ENCODE results near the gene KLF7. TPM values are rescaled to one million over a fixed set of nuclear protein-coding genes. Genes with fewer than 3 reads are reported as not detected.

The KLF7 gene
- total and polyA plus RNA-seq, 9 donors = 9.5 to 68.1 (median 31.8) TPM

GRCh38 chr2:207139552-207139951 lies 26.2 kb downstream of the KLF7 start:
- Histone ChIP-seq H3K36me3 (no peaks in the 10 kb centered on the region), H3K27me3 (no peaks in the 10 kb centered on the region), H3K4me3 (no peak overlapping the region), H3K27ac (no peak overlapping the region), H3K9me3 (no peaks in the 10 kb centered on the region), H3K4me1 (ENCODE audit: insufficient read depth) (peaks cover 27% of the 10 kb centered on the region)
- TF ChIP-seq EP300 (IDR thresholded peaks at IDR 0.05) (no peak), POLR2A (IDR thresholded peaks at IDR 0.05) (no peak)
- TF ChIP-seq, protein P1, sequence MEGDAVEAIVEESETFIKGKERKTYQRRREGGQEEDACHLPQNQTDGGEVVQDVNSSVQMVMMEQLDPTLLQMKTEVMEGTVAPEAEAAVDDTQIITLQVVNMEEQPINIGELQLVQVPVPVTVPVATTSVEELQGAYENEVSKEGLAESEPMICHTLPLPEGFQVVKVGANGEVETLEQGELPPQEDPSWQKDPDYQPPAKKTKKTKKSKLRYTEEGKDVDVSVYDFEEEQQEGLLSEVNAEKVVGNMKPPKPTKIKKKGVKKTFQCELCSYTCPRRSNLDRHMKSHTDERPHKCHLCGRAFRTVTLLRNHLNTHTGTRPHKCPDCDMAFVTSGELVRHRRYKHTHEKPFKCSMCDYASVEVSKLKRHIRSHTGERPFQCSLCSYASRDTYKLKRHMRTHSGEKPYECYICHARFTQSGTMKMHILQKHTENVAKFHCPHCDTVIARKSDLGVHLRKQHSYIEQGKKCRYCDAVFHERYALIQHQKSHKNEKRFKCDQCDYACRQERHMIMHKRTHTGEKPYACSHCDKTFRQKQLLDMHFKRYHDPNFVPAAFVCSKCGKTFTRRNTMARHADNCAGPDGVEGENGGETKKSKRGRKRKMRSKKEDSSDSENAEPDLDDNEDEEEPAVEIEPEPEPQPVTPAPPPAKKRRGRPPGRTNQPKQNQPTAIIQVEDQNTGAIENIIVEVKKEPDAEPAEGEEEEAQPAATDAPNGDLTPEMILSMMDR (IDR thresholded peaks at IDR 0.05) = no peak
- no peak for DNase-seq
- WGBS, 3 donors = 79 to 94% (median 92%) methylated on average over 4 of the region's 4 CpGs
- intact Hi-C loops (cut with DNase I) = no loop called here

DNA sequence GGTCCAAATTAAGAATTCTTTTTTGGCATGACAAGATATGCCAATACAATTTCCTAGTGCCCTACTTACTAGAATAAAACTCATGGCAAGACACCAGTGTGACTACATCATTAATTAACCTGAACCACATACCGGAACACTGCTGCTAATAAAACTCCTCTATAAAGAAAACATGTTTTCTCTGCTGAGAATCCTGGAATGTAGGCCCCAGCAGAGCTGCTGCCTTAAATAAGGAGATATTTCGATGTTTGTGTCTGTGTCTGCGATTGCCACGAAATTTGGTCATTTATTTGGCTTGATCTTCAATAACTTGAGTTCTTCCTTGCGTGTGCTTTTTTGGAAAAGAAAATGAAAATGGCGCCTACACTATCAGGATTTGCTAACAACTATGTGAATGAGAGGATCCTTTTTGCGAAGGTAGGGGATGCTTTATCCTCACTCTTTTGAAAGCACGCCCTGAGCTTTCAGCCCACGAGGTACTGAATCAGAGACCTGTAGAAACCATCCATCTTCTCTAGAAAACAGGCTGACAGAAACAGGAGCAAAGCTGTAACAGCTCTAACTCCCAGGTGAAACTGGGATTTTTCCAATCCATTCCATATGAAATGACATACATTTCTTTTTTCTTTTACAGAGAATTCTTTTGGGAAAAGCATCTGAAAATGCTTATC lies 27.0 kb downstream of the KLF7 start:
- no peak for DNase-seq
- no peaks in the 10 kb centered on the region for H3K36me3 ChIP-seq
- H3K27ac ChIP-seq = peak overlapping the region in 1 of 2 donors; percentile 5
- no peak overlapping the region for H3K4me3 ChIP-seq
- TF ChIP-seq EP300 (IDR thresholded peaks at IDR 0.05) (no peak), POLR2A (IDR thresholded peaks at IDR 0.05) (no peak)
- TF ChIP-seq, protein P1 (IDR thresholded peaks at IDR 0.05) = no peak
- H3K9me3 ChIP-seq = no peaks in the 10 kb centered on the region
- intact Hi-C loops (cut with DNase I) = no loop called here
- WGBS, 3 donors = 34 to 44% (median 35%) methylated on average over 9 of the region's 9 CpGs
- peaks cover 26% of the 10 kb centered on the region for H3K4me1 ChIP-seq (ENCODE audit: insufficient read depth)
- H3K27me3 ChIP-seq = no peaks in the 10 kb centered on the region

DNA sequence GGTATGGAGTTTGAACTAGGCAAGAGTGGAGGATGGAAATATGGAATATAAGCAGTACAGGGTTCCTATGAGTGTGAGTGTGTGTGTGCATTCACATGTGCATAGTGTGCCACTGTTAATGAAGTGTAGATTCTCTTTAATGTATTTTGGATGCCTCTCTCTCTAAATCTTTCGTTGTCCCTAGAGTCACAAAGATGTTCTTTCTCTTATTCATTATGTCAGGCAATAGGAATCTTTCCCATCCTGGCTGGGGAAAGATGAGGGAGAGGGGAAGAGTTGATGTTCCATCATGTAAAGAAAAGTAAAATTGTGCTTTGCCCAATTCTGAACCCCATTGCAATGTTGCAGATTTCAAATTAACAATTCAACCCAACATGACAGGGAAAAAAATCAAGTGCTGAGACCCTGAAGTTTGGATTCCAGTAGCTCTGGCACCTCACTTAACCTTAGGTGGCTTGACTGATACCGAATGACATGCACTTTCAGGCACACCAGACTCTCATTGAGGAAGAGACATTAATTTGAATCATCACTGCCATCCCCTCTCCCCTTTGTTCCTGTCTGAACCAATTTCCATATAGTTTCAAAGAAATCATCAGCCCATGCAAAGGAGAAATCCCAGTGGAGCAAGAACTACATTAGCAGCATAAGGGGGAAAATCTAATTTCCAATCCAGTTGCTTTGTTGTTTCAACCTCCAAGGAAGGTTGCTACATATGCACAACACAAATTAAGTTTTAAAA lies 28.0 kb downstream of the KLF7 start:
- no peak overlapping the region for H3K27ac ChIP-seq
- WGBS, 3 donors = 86 to 95% (median 91%) methylated on average over 2 of the region's 2 CpGs

DNA sequence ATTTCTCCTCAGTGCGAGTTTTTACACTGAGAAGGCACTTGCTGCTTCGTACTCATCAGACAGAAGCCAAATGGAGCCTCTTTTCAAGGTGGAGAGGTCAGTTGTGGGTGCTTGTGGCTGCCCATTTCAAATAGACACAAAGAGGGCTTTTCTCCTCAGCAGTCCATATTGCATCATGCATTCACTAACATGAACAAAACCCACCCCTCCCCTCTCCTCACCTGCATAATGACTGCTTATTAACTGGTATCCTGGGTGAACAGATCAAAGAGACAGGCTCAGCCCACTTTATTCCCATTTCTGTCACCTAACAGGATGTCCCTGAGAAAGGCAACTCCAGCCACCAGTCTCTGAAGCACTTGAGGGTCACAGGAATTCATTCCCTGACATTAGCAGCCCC lies 28.9 kb downstream of the KLF7 start:
- no peak for TF ChIP-seq POLR2A (IDR thresholded peaks at IDR 0.05)
- H3K9me3 ChIP-seq = no peaks in the 10 kb centered on the region
- no peak overlapping the region for H3K4me3 ChIP-seq
- H3K4me1 ChIP-seq (ENCODE audit: insufficient read depth) = peaks cover 28% of the 10 kb centered on the region
- H3K27ac ChIP-seq = no peak overlapping the region
- no peaks in the 10 kb centered on the region for H3K27me3 ChIP-seq
- intact Hi-C loops (cut with DNase I) = no loop called here
- H3K36me3 ChIP-seq = no peaks in the 10 kb centered on the region
- WGBS, 3 donors = 95 to 98% (median 95%) methylated on average over 2 of the region's 2 CpGs
- DNase-seq = no peak

More for the DNA sequence above, 28.0 kb downstream of the KLF7 start:
- Histone ChIP-seq H3K9me3 (no peaks in the 10 kb centered on the region), H3K4me3 (no peak overlapping the region), H3K36me3 (no peaks in the 10 kb centered on the region), H3K4me1 (ENCODE audit: insufficient read depth) (peaks cover 32% of the 10 kb centered on the region), H3K27me3 (no peaks in the 10 kb centered on the region)
- intact Hi-C loops (cut with DNase I) = no loop called here
- no peak for DNase-seq
- TF ChIP-seq, protein P1 (IDR thresholded peaks at IDR 0.05) = no peak
- TF ChIP-seq POLR2A (IDR thresholded peaks at IDR 0.05) (no peak), EP300 (IDR thresholded peaks at IDR 0.05) (no peak)
